ENCODE results near the gene BICC1.

The BICC1 gene

DNA sequence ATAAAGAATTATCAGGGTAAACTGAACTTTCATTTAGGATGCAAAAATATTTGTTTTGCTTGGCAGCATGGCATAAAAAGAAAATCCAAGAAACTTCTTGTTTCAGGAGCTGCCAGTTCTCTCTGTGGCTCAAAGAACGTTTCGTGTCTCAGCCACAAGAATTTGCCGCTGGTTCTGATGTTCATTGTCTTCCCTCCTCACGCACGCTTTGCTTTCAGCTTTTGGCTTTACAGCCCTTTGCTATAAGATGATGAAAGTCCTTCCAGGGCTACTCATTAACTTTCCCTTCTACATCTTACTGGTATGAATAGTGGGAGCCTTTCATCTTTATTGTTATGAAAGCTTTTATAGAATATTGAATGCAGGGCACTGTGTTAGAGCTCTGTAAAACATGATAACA lies 124.7 kb downstream of the BICC1 start:
- DNase-seq (ENCODE audit: low read depth, low spot score) = no peak
- TF ChIP-seq CTCF (IDR thresholded peaks at IDR 0.05; ENCODE audit: insufficient read depth, low read length, missing control alignments) = no peak
- H3K4me3 ChIP-seq (ENCODE audit: low read depth, low read length) = no peak overlapping the region
- CTCF ChIA-PET = interaction anchor here (0.8 to 2.0 kb wide), 5 partner anchors 106 to 315 kb away, joined by 3 to 5 read pairs (median 5); no protein-coding TSS in a partner anchor
- POLR2A ChIA-PET = no interaction called here

DNA sequence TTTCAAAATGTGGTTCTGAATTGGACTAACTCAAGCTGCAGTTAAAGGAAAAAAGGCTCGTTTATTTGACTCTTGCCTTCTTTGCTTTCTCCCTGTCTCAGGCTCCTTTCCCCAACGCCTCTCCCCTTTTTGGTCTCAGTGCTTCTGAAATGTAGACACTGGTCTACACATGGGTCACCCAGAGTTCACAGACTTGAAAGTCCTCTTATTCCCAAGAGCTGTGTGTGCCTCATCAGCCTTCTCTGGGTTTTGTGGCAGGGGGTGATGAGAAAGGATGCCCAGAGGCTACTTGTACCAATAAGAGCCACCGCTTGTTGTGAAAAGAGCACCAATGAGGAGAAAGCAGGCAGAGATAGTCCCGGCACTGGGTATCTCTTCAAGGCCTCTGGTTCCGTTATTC lies 125.7 kb downstream of the BICC1 start:
- no peak for TF ChIP-seq CTCF (IDR thresholded peaks at IDR 0.05; ENCODE audit: insufficient read depth, low read length, missing control alignments)
- ChIA-PET POLR2A (no interaction called here), CTCF (interaction anchor here (1.1 to 1.2 kb wide), 2 partner anchors 8 to 9 kb away, joined by 5 read pairs; no protein-coding TSS in a partner anchor)
- DNase-seq (ENCODE audit: low read depth, low spot score) = no peak
- H3K4me3 ChIP-seq (ENCODE audit: low read depth, low read length) = no peak overlapping the region

DNA sequence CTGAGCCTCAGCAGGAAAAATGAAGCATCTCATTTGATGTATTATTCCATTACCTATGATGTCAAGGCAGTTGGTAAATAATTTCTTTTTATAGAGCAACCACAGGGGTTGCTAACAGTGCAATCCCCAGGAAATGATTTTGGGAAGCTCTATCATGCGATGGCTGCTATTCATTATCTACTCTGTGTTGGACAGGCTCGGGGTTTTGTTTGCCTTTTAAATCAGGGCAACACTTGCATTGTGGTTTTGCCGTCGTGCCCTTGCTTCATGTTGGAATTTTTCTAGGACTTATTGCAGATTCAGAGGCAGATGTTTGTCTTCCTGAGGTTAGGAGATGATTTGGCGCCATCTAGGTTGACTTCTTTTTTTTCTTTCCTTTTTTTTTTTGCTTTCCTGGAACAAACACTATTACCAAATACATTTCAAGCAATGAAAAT lies 128.4 kb downstream of the BICC1 start:
- H3K4me3 ChIP-seq (ENCODE audit: low read depth, low read length) = no peak overlapping the region
- DNase-seq (ENCODE audit: low read depth, low spot score) = peak; percentile 89
- POLR2A ChIA-PET = interaction anchor here (0.6 to 1.6 kb wide), 4 partner anchors 33 to 203 kb away, joined by 3 to 7 read pairs (median 4); no protein-coding TSS in a partner anchor
- CTCF ChIA-PET = interaction anchor here (0.8 to 5.7 kb wide), 14 partner anchors 9 to 227 kb away, joined by 3 to 42 read pairs (median 3); partner anchors contain the start of gene BICC1
- peak; percentile 9 for TF ChIP-seq CTCF (IDR thresholded peaks at IDR 0.05; ENCODE audit: insufficient read depth, low read length, missing control alignments)

DNA sequence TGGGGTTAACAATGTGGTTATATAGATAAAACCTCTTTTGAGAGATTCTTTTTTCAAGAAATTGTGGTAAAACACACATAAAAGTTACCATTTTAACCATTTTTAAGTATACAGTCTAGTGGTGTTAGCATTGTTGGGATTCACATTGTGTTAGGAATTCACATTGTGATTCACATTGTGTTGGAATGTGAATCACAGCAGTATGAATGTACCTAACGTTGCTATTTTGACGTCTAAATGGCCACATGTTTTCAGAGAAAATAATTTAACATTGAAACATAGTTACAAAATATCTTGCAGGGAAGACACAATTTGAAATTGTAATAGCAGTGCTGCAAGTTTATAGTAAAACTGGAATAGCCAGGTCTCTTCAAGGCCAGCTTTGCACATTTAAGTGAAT lies 129.0 kb downstream of the BICC1 start:
- POLR2A ChIA-PET = interaction anchor here (1.3 kb wide), 1 partner anchor 11 kb away, joined by 3 read pairs; no protein-coding TSS in a partner anchor
- TF ChIP-seq CTCF (IDR thresholded peaks at IDR 0.05; ENCODE audit: insufficient read depth, low read length, missing control alignments) = no peak
- no peak for DNase-seq (ENCODE audit: low read depth, low spot score)
- H3K4me3 ChIP-seq (ENCODE audit: low read depth, low read length) = no peak overlapping the region
- CTCF ChIA-PET = interaction anchor here (1.0 to 5.7 kb wide), 9 partner anchors 9 to 227 kb away, joined by 3 to 42 read pairs (median 3); partner anchors contain the start of gene BICC1

- ChIA-PET CTCF (interaction anchor here (1.0 to 5.7 kb wide), 6 partner anchors 8 to 227 kb away, joined by 3 to 42 read pairs (median 8); no protein-coding TSS in a partner anchor), POLR2A (interaction anchor here (1.3 kb wide), 1 partner anchor 11 kb away, joined by 3 read pairs; no protein-coding TSS in a partner anchor)
- TF ChIP-seq CTCF (IDR thresholded peaks at IDR 0.05; ENCODE audit: insufficient read depth, low read length, missing control alignments) = no peak
- no peak overlapping the region for H3K4me3 ChIP-seq (ENCODE audit: low read depth, low read length)
- no peak for DNase-seq (ENCODE audit: low read depth, low spot score)
Observed at GRCh38 chr10:58642283-58642682, 129.6 kb downstream of the BICC1 start.

GRCh38 chr10:58642916-58643428 lies 130.3 kb downstream of the BICC1 start:
- TF ChIP-seq CTCF (IDR thresholded peaks at IDR 0.05; ENCODE audit: insufficient read depth, low read length, missing control alignments) = no peak
- CTCF ChIA-PET = interaction anchor here (1.0 to 5.7 kb wide), 8 partner anchors 8 to 228 kb away, joined by 3 to 42 read pairs (median 6); no protein-coding TSS in a partner anchor
- DNase-seq (ENCODE audit: low read depth, low spot score) = no peak
- POLR2A ChIA-PET = interaction anchor here (1.3 kb wide), 1 partner anchor 10 kb away, joined by 3 read pairs; no protein-coding TSS in a partner anchor
- H3K4me3 ChIP-seq (ENCODE audit: low read depth, low read length) = no peak overlapping the region

Data from AG04449 (cell line).